ENCODE results near the gene TRIM32.

Gene TRIM32

GRCh38 chr9:116692616-116693015 is 5.5 kb downstream of the TRIM32 start (continued):
- TF ChIP-seq ZNF292 (tag by site-specific recombination; IDR thresholded peaks at IDR 0.05; ENCODE audit: borderline replicate concordance, low read depth) (no peak), ZNF660 (tag by site-specific recombination; IDR thresholded peaks at IDR 0.05) (no peak), ZNF146 (tag by site-specific recombination; IDR thresholded peaks at IDR 0.05) (no peak), ZNF677 (tag by site-specific recombination; IDR thresholded peaks at IDR 0.05) (no peak), ZBTB17 (tag by site-specific recombination; IDR thresholded peaks at IDR 0.05) (no peak), ZNF610 (tag by site-specific recombination; IDR thresholded peaks at IDR 0.05; ENCODE audit: borderline replicate concordance) (no peak), ZNF302 (tag by site-specific recombination; IDR thresholded peaks at IDR 0.05; ENCODE audit: low read depth) (no peak), REST (tag by site-specific recombination; IDR thresholded peaks at IDR 0.05) (no peak), ZNF350 (tag by site-specific recombination; IDR thresholded peaks at IDR 0.05) (no peak)

- H3K4me3 ChIP-seq (ENCODE audit: low read depth, low read length) = no peak overlapping the region
- H3K4me1 ChIP-seq (ENCODE audit: control insufficient read depth, insufficient read depth, low read length) = 0 out of 2 replicates have a peak, but pooled peaks cover 2% of the 10 kb centered on the region
- no peaks in the 10 kb centered on the region for H3K9me3 ChIP-seq (ENCODE audit: control insufficient read depth, insufficient read depth, low read depth, low read length)
- H3K36me3 ChIP-seq (ENCODE audit: control insufficient read depth in 2 of 2, insufficient read depth in 1 of 2, low read length in 2 of 2) = peaks cover 0 to 34% of the 10 kb centered on the region in 2 experiments; a peak in 1 of 3 replicates
- H3K27ac ChIP-seq (ENCODE audit: extremely low read depth, low read depth, low read length) = no peak overlapping the region
- CTCF ChIA-PET = interaction anchor here (0.7 to 1.8 kb wide), 2 partner anchors 48 to 1100 kb away, joined by 3 to 7 read pairs; no protein-coding TSS in a partner anchor
- POLR2A ChIA-PET = no interaction called here
- TF ChIP-seq FEZF1 (tag by site-specific recombination; IDR thresholded peaks at IDR 0.05) (no peak), ZBTB44 (tag by site-specific recombination; IDR thresholded peaks at IDR 0.05) (no peak), KLF8 (tag by site-specific recombination; IDR thresholded peaks at IDR 0.05) (no peak), ZNF645 (tag by site-specific recombination; IDR thresholded peaks at IDR 0.05) (no peak), ZNF621 (tag by site-specific recombination; IDR thresholded peaks at IDR 0.05) (no peak), ZIC2 (tag by site-specific recombination; IDR thresholded peaks at IDR 0.05) (no peak), ZNF324 (tag by site-specific recombination; IDR thresholded peaks at IDR 0.05) (no peak), AEBP2 (tag by site-specific recombination; IDR thresholded peaks at IDR 0.05; ENCODE audit: borderline replicate concordance) (no peak), ZNF580 (tag by site-specific recombination; IDR thresholded peaks at IDR 0.05) (no peak), ZFP37 (tag by site-specific recombination; IDR thresholded peaks at IDR 0.05) (no peak), ZNF639 (tag by site-specific recombination; IDR thresholded peaks at IDR 0.05) (no peak), ZSCAN23 (tag by site-specific recombination; IDR thresholded peaks at IDR 0.05) (no peak), BCL6B (tag by site-specific recombination; IDR thresholded peaks at IDR 0.05) (no peak), KLF10 (tag by site-specific recombination; IDR thresholded peaks at IDR 0.05) (no peak), ZNF521 (tag by site-specific recombination; IDR thresholded peaks at IDR 0.05) (no peak), OSR2 (tag by site-specific recombination; IDR thresholded peaks at IDR 0.05) (no peak), IKZF3 (tag by site-specific recombination; IDR thresholded peaks at IDR 0.05) (no peak)
Observed at GRCh38 chr9:116693233-116693731, 6.2 kb downstream of the TRIM32 start.

Measured in HEK293 (cell line).